Activated CD8-positive, alpha-beta memory T cell treated with anti-CD3 and anti-CD28 coated beads for 24 hours (primary cell): ENCODE results near the gene SLC4A3.

ENCODE experiments used
- DNase-seq: peaks from one replicate; pipeline ENCODE4 v3.0.0-alpha.2; 2020

SLC4A3 gene

DNA sequence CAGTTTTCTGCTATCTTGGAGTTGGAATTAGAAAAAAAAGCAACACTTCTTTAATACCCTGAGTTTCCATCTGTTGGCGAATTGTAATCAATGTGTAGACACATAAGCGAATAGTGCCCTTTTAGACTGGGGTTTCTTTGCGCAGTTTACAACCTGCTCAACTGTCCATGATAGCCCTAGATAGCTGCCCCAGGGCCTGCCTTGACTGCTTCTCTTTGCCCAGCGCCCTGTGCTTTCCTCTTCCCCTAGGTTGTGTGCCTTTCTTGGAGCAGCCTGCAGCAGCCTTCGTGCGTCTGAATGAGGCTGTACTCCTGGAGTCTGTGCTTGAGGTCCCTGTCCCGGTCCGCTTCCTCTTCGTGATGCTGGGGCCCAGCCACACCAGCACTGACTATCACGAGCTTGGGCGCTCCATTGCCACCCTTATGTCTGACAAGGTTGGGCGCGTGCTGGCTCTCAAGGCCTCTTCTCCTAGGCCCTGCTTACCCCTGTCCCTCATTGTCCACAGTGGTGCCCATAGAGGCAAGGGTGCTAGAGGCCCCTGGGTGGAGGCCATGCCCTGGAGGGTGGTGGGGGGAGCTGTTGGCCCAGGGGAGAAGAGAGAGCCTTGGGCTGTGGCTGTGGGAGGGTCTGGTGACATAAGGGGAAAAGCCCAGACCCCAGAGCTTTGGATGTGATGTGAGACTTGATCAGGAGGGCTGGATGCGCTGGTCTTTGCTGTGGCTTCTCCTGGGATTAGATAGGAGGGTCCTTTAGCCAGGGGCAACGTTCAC lies 6.9 kb downstream of the SLC4A3 start:
- DNase-seq, result peak; percentile 42

DNA sequence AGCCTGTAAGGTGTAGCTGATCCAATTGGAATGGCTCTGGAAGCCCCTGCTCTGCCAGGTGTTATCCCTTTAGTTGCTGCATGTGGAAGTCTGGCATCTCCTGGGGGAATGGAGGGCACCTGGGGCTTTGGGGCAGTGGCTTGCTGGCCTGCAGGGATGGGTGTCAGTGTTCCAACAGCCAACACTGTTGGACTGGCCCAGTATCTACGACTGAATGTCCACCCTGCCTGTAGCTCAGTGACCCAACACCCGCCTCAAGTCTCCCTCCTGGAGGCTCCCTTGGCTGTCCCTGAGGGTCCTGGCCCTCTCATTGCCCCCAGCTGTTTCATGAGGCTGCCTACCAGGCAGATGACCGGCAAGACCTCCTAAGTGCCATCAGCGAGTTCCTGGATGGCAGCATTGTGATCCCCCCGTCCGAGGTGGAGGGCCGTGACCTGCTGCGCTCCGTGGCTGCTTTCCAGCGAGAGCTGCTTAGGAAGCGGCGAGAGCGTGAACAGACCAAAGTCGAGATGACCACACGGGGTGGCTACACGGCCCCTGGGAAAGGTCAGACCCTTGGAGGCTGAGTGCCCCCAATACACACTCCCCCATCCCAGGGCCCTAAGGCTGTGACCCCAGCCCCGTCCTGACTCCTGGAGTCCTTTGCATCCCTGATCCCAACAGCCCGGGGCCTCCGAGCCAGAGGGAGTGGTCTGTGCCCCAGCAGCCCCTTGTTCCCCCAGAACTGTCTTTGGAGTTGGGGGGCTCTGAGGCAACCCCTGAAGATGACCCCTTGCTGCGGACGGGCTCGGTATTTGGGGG lies 7.7 kb downstream of the SLC4A3 start:
- peak; percentile 46 for DNase-seq

DNA sequence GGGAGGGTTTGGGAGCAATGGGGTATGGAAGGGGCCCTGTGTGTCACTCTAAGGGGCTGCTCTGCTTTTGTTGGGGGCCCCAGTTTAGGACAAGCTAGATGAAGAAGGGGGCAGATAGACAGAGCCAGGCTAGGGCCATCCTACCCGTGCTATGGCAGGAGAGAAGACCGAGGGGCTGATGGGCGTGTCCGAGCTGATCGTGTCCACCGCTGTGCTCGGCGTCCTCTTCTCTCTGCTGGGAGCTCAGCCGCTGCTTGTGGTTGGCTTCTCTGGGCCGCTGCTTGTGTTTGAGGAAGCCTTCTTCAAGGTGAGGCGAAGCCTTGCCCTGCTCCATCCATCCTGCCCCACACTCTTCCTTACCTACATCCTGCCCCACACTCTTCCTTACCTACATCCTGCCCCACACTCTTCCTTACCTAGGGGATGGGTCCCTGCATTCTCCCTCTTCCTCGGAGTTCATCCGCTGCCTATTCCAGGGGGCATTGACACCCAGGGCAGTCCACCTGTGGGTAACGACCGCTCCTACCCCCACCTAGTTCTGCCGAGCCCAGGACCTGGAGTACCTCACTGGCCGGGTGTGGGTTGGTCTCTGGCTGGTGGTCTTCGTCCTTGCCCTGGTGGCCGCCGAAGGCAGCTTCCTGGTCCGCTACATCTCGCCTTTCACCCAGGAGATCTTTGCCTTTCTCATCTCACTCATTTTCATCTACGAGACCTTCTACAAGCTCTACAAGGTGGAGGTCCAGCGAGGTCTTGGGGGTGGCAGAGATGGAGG lies 8.9 kb downstream of the SLC4A3 start:
- DNase-seq, result peak; percentile 51

DNA sequence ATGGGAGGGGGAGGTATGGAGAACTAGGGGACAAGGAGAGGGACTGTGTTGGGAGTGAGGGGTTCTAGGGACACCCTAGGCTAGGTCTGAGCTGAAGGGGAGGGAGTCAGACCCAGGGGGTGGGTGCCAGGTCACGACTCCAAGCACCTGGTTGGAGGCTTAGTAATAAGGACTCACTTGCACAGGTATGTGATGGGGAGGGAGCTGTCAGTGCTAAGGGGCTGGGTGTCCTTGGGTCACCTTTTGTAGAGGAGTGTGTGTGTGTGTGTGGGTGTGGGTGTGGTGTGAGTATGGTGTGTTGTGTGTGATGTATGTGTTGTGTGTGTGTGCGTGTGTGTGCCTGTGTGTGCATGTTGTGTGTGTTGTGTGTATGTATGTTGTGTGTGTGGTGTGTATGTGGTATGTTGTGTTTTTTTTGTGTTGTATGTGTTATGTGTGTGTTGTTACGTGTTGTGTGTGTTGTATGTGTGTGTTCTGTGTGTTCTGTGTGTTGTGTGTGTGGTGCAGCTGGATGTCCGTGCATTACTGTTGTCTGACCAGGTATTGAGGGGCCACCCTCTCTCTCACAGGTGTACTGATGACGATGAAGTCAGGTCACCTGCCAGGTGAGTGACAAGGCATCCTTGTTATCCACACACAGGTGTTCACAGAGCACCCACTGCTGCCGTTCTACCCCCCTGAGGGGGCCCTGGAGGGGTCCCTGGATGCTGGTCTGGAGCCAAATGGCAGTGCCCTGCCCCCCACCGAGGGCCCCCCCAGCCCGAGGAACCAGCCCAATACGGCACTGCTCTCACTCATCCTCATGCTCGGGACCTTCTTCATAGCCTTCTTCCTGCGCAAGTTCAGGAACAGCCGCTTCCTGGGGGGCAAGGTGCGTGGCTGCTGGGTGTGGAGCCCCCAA lies 9.8 kb downstream of the SLC4A3 start:
- peak; percentile 32 for DNase-seq

DNA sequence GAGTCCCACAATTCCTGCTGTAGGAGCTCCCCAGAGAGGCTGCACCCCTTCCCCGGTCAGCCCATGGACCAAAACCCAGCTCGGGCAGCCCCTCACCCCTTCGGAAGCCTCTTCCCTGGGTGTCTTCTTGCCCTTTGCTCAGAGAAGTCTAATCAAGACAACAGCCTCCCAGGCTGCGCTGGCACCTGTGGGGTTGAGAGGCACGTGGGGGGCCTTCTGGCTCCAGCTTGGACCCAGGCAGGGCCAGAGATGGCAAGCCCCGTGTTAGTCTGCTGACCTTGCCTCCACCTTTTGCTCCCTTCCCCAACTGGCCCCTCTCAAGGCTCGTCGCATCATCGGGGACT lies 10.4 kb downstream of the SLC4A3 start:
- peak; percentile 49 for DNase-seq

DNA sequence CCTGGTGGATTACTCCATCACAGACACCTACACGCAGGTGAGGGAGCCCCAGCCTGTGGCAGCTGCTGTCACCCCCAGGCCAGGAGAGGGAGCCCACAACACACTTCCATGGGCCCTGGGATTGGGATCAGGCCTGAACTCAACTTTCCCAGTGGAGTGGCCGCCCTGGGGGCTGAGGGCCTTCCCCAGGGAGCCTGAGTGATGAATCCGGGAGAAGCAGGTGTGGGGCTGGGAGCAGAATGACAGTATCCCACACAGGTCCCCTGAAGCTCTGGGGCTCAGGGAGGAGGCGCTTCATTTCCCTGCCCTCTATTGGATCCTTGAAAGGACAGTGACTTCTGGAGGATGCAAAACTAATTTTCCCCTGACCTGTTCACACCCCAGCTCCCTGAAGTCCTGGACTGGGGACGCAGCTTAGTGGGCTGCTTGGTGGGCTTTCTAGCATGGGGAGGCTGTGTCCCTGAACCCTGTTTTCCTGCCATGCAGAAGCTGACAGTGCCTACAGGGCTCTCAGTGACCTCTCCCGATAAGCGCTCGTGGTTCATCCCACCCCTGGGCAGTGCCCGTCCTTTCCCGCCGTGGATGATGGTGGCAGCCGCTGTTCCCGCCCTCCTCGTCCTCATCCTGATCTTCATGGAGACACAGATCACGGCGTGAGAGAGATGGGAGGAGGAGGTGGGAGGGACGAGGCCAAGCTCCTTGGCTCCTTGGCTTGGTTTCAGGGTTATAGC lies 11.0 kb downstream of the SLC4A3 start:
- peak; percentile 37 for DNase-seq

DNA sequence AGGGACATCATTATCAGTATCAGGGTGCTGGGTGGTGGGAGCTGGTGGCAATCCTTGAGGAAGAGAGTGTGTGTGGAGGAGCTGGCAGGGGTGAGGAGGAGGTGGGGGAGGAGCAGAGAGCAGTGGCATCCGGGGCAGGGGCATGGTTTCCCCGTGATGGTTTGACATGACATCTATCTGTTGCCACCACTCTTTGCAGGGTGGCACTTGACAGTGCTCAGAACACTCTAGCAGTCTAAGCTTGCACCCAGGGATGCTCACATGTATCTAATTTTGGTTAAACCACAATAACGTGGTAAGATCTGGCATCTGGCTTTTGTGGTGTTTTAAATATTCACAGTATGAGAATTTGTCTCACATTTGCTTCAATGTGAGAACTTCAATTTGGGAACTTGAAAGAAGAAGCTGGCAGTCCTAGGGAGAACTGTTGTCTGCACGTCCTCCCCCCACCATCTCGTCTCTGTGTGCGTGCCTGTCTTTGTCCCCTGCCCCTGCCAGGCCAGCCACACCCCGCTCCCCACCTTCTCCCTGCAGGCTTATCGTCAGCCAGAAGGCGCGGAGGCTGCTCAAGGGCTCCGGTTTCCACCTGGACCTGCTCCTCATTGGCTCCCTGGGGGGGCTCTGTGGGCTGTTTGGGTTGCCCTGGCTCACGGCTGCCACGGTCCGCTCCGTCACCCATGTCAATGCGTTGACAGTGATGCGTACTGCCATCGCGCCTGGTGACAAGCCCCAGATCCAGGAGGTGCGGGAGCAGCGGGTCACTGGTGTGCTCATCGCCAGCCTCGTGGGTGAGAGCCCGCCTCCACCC lies 11.7 kb downstream of the SLC4A3 start:
- peak; percentile 38 for DNase-seq

DNA sequence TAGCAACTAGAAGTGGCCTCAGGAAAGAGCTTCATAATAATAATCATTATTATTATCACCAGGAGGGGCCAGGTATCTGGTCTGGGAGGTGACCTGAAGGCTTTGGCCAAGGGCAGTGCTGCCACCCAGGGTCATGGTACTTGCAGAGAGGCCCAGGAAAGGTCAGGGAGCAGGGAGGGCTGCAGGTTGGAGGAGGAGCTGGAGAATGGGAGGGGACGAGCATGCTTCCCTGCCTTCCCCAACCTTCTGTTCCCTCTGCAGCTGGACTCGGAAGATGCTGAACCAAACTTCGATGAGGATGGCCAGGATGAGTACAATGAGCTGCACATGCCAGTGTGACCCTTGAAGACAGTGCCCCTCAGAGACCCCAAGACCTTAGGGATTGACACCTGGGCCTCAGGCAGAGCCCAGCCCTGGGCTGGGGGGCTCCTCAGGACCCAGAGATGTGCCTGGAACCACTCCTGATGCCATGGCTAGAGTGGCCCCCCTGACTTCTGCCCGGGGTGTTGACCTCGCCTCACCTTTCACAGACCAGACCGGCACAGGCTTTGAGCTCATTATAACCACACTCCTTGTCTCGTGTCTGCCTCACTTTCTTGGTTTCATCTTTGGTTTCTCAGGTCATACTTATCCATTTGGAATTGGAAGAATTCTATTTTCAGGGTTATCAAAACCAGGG lies 14.1 kb downstream of the SLC4A3 start:
- no peak for DNase-seq

DNA sequence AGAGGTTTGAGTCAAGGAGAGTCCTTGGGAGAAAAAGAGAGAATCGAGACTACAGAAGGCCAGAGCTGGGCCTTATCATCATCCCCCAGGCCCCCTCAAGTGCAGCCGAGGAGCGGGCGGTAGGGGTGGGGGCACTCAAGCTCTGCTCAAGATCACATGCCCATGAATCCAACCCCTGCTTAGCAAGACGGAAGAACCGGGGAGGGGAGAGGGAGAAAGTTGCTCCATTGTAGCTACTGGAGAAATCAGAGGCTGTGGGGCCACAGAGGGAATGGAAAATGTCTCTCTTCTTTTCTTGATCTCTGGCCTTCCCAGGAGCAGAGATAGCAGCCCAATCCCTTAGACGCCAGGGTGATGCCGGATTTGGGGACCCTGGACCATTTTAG lies 14.6 kb downstream of the SLC4A3 start:
- no peak for DNase-seq

DNA sequence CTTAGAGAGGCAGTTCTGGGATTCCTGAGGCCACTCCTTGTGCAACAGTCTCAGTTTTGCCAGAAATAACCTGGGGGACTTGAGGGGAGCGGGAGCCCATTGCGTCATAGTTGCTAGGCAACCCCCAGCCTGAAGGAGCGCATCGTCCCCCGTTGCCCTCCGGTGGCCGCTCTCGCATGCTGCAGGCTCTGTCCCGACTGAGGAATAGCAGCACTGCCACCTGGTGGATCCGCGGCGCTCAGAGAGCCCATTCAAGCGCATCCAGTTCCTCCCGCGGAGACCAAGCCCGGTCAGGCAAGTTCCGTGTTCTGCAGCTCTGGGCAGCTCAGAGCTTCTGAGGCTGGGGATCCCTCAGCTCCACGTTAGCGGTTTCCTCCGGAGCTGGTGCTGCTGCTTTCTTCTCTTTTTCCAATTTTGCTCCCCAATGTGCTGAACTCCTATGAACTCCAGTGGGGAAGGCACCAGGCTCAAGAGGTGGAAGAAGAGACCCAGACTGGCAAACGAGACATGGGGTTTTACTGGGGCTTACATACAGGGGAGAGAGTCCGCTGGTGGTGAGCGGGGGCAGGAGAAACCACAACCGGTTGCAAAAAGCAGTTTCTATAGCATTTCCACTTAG lies 15.1 kb downstream of the SLC4A3 start:
- DNase-seq, result peak; percentile 92

DNA sequence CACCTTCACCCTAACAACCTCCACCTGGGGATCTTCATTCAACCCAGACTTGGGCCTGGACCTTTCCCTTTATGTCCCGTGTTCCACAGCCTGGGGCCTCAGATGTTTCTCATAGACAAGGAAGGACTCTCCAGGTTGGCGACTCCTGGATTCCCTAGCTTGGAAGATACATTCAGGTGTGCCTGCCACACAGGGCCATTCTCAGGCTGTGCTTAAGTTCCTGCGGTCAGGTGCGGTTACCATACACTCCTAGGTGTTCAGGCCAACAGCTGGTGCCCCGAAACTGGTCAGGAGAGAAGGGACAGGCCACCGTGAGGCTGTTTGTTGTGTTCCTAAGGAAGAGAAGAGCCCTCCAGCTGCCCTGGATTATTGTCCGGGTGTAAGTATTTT lies 15.6 kb downstream of the SLC4A3 start:
- no peak for DNase-seq

DNA sequence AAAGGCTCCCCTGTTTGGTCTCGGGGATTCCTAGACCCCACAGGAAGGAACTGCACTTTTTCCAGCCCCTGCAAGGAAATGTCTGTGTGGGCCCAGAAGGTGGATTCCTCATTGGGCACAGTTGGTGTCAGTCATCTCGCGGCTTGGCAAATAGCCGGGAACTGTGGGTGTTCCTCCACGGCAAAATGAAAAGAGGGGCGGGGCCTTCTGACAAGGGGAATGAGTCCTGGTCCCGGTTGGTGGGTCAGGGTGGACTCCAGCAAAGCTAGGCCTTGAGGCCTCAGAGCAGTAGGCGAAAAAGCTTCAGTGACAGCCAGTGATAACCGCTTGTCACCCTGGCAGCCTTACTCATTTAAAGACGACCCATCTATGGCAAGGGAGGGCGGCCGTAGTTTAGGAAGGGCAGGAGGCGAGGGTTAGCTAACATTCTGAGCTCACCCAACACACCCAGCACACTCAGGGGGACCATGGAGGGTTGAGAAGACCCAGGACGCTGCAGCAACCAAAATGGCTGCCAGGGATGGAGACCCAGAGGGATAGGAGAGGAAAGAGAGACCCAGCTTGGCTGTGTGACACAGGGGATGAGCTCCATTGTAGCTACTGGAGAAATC lies 16.5 kb downstream of the SLC4A3 start:
- DNase-seq, result no peak

DNA sequence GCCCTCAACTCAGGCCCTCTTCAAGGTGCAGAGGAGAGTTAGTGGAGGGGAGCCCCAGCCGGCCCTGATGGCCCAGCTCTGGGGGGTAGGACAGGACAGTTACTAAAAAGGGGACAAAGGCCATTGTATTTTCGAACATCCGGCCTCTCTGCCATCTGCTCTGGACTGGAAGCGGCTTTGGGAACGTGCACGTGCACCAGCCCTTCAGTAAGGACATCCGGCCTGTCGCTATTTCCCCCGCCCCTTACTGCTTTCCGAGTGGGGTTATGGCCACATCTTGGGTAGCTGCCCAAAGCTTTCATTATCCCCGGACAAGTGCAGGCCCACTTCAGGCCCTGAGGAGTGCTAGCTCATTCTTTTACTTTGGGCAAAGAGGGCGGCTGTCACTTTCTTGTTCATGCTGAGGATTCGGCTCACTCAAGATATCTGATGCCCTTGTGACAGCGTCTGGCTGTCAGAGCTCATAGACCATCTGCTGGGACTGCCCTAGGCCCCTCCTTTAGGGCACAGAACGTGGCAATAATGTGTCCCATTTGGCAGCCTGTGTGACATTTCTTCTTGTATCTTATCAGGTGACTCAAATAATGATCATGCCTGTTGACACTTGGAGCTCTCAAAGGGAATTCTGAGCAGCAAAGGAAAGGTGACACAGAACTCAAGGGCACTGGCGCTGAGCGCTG lies 17.5 kb downstream of the SLC4A3 start:
- DNase-seq, result peak; percentile 48

DNA sequence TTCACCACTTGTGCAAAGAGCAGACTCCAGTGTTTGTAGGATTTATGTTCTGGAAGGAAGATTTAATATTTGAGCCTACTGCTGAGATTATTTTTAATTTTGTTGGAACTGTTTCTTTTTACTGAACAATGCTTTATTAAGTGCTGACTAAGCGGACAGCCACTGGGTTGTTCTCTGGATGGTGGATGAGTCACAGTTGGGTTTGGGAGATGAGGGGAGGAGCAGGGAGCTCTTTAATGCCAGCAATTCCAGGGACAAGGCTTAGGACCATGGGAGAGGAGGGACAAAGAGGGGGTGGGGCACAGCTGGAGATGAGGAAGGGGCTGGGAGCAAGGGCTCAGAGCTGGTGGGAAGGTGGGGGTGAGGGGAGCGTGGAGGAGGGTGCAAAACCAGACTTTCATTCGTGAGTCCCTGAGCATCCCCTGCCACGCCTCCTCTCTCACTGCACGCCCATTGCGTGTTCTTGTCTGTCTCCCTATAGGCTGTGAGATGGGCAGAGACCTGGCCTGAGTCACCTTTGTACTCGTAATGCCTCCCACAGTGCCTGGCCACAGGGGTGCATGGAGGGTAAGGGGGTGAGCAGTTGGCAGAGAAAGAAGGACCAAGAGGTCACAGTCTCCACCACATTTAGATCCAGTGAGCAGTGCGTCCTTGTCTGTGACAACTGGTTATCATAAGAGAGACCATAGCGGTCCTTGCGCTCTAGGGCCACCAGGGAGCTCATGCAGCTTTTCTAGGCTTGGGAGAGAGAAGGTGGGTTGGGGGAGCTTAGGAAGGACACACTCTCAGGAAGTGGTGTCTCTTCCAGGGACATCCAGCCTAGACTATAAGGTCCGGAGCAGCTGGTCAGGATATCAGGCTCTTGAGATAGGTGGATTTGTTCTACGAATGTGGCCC lies 18.4 kb downstream of the SLC4A3 start:
- peak; percentile 30 for DNase-seq

DNA sequence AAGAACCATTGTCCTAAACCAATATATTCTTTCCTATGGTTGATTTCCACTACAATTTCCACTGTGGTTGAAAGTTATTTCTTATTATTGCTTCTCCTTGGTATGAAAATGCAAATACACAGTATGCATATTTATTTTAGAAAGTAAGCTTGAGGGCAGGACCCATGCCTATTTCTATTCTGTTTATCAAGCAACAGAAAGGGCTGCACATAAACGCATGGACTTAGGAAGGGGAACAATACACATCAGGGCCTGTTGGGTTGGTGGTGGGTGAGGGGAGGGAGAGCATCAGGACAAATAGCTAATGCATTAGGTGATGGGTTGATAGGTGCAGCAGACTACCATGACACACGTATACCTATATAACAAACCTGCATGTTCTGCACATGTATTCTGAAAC lies 20.7 kb downstream of the SLC4A3 start:
- no peak for DNase-seq

DNA sequence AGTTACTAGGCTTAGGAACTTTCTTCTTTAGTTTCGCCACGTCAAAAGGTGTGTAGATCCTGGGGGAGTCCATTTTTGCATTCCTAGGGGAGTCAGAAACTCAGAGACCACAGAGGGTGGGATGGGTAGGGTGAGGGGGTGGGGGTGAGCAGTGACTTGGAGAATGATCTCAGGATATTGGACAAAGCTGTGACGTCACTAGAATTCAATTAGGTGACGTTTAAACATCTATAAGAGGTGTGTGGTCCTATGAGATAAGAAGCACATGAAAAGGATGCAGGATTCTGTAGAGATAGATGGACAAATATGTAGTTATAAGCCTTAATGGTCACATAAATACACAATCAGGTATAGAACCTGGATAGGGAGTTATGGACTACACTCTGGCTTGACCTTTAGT lies 21.5 kb downstream of the SLC4A3 start:
- no peak for DNase-seq

DNA sequence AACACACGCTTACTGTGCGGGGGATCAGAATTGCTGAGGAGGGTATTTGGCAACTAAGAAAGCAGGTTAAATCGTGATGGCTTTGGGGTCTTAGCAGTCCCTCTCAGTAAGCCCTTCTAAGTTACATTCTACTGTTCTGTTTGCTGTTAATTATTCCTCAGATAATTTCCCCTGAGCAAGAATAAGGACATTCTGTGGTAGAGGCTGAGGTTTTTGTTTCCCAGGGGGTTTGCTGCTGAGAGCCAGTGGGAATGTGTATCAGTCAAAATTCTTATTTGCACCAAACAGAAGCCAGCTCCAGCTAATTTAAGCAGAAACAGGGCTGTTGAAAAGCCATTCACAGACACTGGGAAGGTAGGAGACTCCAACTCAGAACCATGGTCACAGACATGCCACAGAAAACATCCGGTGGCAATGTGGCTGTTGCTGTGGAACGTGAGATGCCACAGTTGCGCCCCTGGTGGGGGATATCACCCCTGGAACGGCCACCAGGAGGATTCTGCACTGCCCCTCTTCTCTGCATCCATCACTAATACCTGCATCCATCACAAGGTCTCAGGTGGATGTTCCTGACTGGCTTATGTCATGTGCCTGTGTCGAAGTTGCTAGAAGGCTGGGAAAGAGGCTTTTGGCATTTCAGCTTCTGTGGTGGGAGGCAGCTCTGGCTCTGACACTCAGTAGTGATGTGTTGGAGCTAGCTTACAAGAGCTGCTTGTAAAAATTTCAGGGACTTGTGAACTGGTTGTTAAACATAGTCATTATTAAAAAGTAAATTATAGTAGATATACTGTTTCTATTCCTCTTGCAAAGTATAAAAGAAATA lies 23.2 kb downstream of the SLC4A3 start:
- no peak for DNase-seq
